PFSK-1 (cell line): Measurements from ENCODE around the gene MCM3AP.

Source experiments
- FOXP2 ChIP-seq: optimal IDR thresholded peaks from 2 replicates; pipeline ENCODE3; 2011; ENCODE audit warnings: borderline replicate concordance, control low read depth, inconsistent platforms; ENCODE audit not compliant: insufficient read depth; ENCODE audit errors: extremely low read length, extremely low read depth
- POLR2AphosphoS5 ChIP-seq: IDR thresholded peaks from 2 replicates; pipeline ENCODE4 v1.6.1; 2012; ENCODE audit warnings: low read depth, mild to moderate bottlenecking, control low read depth, low read length, moderate library complexity
- REST ChIP-seq, 2 experiments: IDR thresholded peaks; 2 replicates each; pipeline versions ENCODE4 v1.6.1 to v1.8.0; 2011 to 2012; ENCODE audit warnings: low read depth in 2 of 2, low read length in 2 of 2, control low read depth in 1 of 2, inconsistent platforms in 1 of 2, mild to moderate bottlenecking in 1 of 2, moderate library complexity in 1 of 2; ENCODE audit not compliant: insufficient read depth in 1 of 2
- SIN3A ChIP-seq: IDR thresholded peaks from 2 replicates; pipeline ENCODE4 v1.6.1; 2012; ENCODE audit warnings: mild to moderate bottlenecking, low read length, moderate library complexity, borderline replicate concordance; ENCODE audit not compliant: insufficient read depth
- TAF1 ChIP-seq: IDR thresholded peaks from 2 replicates; pipeline ENCODE4 v1.6.1; 2012; ENCODE audit warnings: low read length, control low read depth, borderline replicate concordance; ENCODE audit not compliant: insufficient read depth

MCM3AP gene

GRCh38 chr21:46188226-46189212 lies 96.9 kb downstream of the MCM3AP start:
- 0 out of 2 replicates have a peak, but pooled peaks have one; percentile 30 for TF ChIP-seq TAF1
- TF ChIP-seq SIN3A: no peak

DNA sequence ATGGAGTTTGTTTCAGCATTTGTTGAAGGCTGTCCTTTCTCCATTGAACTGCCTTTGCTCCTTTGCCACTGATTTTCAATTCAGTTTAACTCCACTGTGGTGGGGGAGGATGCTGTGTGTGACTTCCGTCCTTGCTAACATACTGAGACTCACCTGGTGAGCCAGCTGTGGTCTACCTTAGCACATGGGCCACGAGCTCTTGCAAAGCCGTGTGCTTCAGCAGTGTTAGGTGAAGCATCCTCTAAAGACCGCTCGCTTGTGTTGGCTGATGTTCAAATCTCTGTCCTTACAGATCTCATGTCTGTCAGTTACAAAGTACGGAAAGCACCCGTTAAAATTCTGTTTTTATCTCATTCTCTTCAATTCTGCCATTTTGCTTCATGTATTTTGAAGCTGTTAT lies 97.6 kb downstream of the MCM3AP start:
- TF ChIP-seq SIN3A: no peak
- TF ChIP-seq TAF1: no peak
- no peak for TF ChIP-seq POLR2AphosphoS5
- no peak for TF ChIP-seq REST (IDR thresholded peaks at IDR 0.05; ENCODE audit: insufficient read depth in 1 of 2, low read depth in 2 of 2, low read length in 2 of 2)
- TF ChIP-seq FOXP2: no peak

DNA sequence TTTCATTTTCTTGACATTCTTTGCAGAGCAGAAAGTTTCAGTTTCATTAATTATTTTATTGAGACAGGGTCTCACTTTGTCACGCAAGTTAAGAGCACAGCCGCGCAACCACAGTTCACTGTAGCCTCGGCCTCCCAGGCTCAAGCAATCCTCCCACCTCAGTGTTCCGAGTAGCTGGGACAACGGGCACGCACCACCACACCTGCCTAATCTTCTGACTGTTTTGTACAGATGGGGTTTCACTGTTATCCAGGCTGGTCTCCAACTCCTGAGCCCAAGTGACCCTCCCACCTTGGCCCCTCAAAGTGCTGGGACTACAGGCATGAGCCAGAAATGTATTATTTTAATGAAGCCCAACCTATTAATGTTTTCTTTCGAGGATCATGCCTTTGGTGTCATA lies 98.2 kb downstream of the MCM3AP start:
- TF ChIP-seq POLR2AphosphoS5: no peak
- no peak for TF ChIP-seq FOXP2
- TF ChIP-seq REST (IDR thresholded peaks at IDR 0.05; ENCODE audit: insufficient read depth in 1 of 2, low read depth in 2 of 2, low read length in 2 of 2): no peak
- TF ChIP-seq SIN3A: no peak
- no peak for TF ChIP-seq TAF1

- no peak for TF ChIP-seq POLR2AphosphoS5
- TF ChIP-seq FOXP2: no peak
- no peak for TF ChIP-seq TAF1
- no peak for TF ChIP-seq SIN3A
- TF ChIP-seq REST (IDR thresholded peaks at IDR 0.05; ENCODE audit: insufficient read depth in 1 of 2, low read depth in 2 of 2, low read length in 2 of 2): no peak
Measured at GRCh38 chr21:46185716-46186115, 99.7 kb downstream of the MCM3AP start.
